WTC11 (cell line): ENCODE data around the gene GNAO1. TPM values are rescaled to one million over a fixed set of nuclear protein-coding genes. Genes with fewer than 3 reads are reported as not detected.

Experiments used
- ATAC-seq: fragments of 200-7000 bp; cut with Tn5 transposase; 2 replicates; pipeline ENCODE4 v1.10.0; 2021; ENCODE audit warnings: mild to moderate bottlenecking, moderate library complexity
- CTCF ChIA-PET: fragments of 300-600 bp; sonication (Branson Sonifier 250); formaldehyde crosslinking; loops from one replicate; lab custom pipeline; 2021; ENCODE audit warnings: antibody characterized with exemption; lab: Charles Lee
- POLR2A ChIA-PET: fragments of 350-600 bp; sonication (Branson Sonifier 250); formaldehyde crosslinking; loops from one replicate; lab custom pipeline; 2021; ENCODE audit warnings: antibody characterized with exemption; lab: Charles Lee
- DNase-seq: peaks from one replicate; pipeline ENCODE4 v3.0.0; 2021; ENCODE audit warnings: low spot score
- H3K27ac Mint-ChIP-seq: 2 replicates; pipeline ENCODE4 v1.8.0; 2021; ENCODE audit warnings: mixed read lengths
- H3K27me3 Mint-ChIP-seq: 2 replicates; pipeline ENCODE4 v1.8.0; 2021; ENCODE audit warnings: low read depth, mild to moderate bottlenecking, moderate library complexity, mixed read lengths
- H3K36me3 Mint-ChIP-seq: 2 replicates; pipeline ENCODE4 v1.8.0; 2021; ENCODE audit warnings: mixed read lengths
- H3K4me1 Mint-ChIP-seq: 2 replicates; pipeline ENCODE4 v1.8.0; 2022; ENCODE audit warnings: mixed read lengths
- H3K4me3 Mint-ChIP-seq: 2 replicates; pipeline ENCODE4 v1.8.0; 2021; ENCODE audit warnings: mild to moderate bottlenecking, moderate library complexity, mixed read lengths
- H3K9me3 Mint-ChIP-seq: 2 replicates; pipeline ENCODE4 v1.8.0; 2021; ENCODE audit warnings: mixed read lengths
- CBFB ChIP-seq: sonication (generic); formaldehyde crosslinking; IDR thresholded peaks from 2 replicates; pipeline ENCODE4 v1.8.1; 2022; ENCODE audit warnings: mild to moderate bottlenecking, low read depth, missing genetic modification reagents
- ESRRA ChIP-seq: sonication (generic); formaldehyde crosslinking; IDR thresholded peaks from 2 replicates; pipeline ENCODE4 v1.8.1; 2022; ENCODE audit warnings: mild to moderate bottlenecking, missing genetic modification reagents, borderline replicate concordance
- IRF1 ChIP-seq: sonication (generic); formaldehyde crosslinking; IDR thresholded peaks from 2 replicates; pipeline ENCODE4 v1.8.0; 2023; ENCODE audit warnings: missing genetic modification reagents
- NFE2L1 ChIP-seq: sonication (generic); formaldehyde crosslinking; IDR thresholded peaks from 2 replicates; pipeline ENCODE4 v1.8.1; 2023; ENCODE audit warnings: missing genetic modification reagents
- NR1H2 ChIP-seq: sonication (generic); formaldehyde crosslinking; IDR thresholded peaks from 2 replicates; pipeline ENCODE4 v1.9.0; 2021; ENCODE audit warnings: mild to moderate bottlenecking, moderate library complexity, missing genetic modification reagents
- SMAD3 ChIP-seq: sonication (generic); formaldehyde crosslinking; IDR thresholded peaks from 2 replicates; pipeline ENCODE4 v1.8.0; 2022; ENCODE audit warnings: missing genetic modification reagents, mild to moderate bottlenecking, borderline replicate concordance
- TEAD1 ChIP-seq: sonication (generic); formaldehyde crosslinking; IDR thresholded peaks from 2 replicates; pipeline ENCODE4 v1.8.0; 2022; ENCODE audit warnings: mild to moderate bottlenecking, missing genetic modification reagents
- USF1 ChIP-seq: sonication (generic); formaldehyde crosslinking; IDR thresholded peaks from 2 replicates; pipeline ENCODE4 v1.8.0; 2022; ENCODE audit warnings: mild to moderate bottlenecking, missing genetic modification reagents
- ZBTB21 ChIP-seq: sonication (generic); formaldehyde crosslinking; IDR thresholded peaks from 2 replicates; pipeline ENCODE4 v1.8.1; 2023; ENCODE audit warnings: mild to moderate bottlenecking, missing genetic modification reagents, borderline replicate concordance
- ZNF317 ChIP-seq: sonication (generic); formaldehyde crosslinking; IDR thresholded peaks from 2 replicates; pipeline ENCODE4 v1.8.1; 2023; ENCODE audit warnings: low read depth, mild to moderate bottlenecking, moderate library complexity, missing genetic modification reagents, borderline replicate concordance
- total RNA-seq: library from RNA; stranded (reverse); gene quantifications from 3 replicates; pipeline ENCODE4 v1.2.3, GENCODE V29; 2021
- TF ChIP-seq, protein P1 (sequence below): sonication (generic); formaldehyde crosslinking; IDR thresholded peaks from 2 replicates; pipeline ENCODE4 v1.8.1; 2023; ENCODE audit warnings: mild to moderate bottlenecking, missing genetic modification reagents, moderate library complexity
- TF ChIP-seq, protein P2 (sequence below): sonication (generic); formaldehyde crosslinking; IDR thresholded peaks from 2 replicates; pipeline ENCODE4 v1.8.0; 2022; ENCODE audit warnings: mild to moderate bottlenecking, missing genetic modification reagents
- TF ChIP-seq, protein P3 (sequence below): fragments of 250-450 bp; sonication (Bioruptor Pico); IDR thresholded peaks from 2 replicates; pipeline ENCODE4 v1.9.0; 2021; ENCODE audit warnings: mild to moderate bottlenecking, borderline replicate concordance
- TF ChIP-seq, protein P4 (sequence below): fragments of 200-600 bp; IDR thresholded peaks from 2 replicates; pipeline ENCODE4 v1.8.0; 2022; ENCODE audit warnings: antibody characterized with exemption

Gene GNAO1
- total RNA-seq, 1 experiment from 2014 or later, result 30.6 TPM

DNA sequence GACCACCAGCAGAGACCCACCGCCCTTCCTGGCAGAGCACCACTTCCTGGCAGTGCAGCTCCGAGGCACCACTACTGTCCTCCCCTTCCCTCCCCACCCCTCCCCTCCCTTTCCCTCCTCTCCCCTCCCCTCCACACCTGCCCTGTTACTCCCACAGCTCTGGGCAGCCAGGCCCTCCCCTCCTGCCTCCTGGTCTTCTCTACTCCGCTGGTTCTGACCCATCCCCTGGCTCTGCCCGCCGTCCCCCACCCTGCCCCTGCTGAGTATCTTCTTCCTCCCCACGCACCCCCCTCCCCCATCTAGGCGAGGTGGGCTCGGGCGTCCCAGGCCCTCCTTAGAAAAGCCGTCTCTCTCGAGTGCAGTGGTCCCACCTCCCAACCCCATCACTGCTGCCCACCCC, 156.4 kb downstream of the GNAO1 start:
- TF ChIP-seq IRF1 (no peak), ESRRA (CRISPR knock-in tag) (no peak), ZBTB21 (CRISPR knock-in tag) (no peak), SMAD3 (no peak)
- TF ChIP-seq, protein P1, sequence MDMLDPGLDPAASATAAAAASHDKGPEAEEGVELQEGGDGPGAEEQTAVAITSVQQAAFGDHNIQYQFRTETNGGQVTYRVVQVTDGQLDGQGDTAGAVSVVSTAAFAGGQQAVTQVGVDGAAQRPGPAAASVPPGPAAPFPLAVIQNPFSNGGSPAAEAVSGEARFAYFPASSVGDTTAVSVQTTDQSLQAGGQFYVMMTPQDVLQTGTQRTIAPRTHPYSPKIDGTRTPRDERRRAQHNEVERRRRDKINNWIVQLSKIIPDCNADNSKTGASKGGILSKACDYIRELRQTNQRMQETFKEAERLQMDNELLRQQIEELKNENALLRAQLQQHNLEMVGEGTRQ (CRISPR knock-in tag), result no peak
- TF ChIP-seq, all 79 proteins: peak for 0
- ChIA-PET POLR2A (no interaction called here), CTCF (interaction anchor here (1.1 to 1.9 kb wide), 4 partner anchors 9 to 54 kb away, joined by 4 to 20 read pairs (median 5); no protein-coding TSS in a partner anchor)
- DNase-seq, result no peak
- Mint-ChIP-seq H3K4me1 (no peaks in the 10 kb centered on the region), H3K27me3 (no peaks in the 10 kb centered on the region), H3K27ac (no peak overlapping the region), H3K4me3 (no peak overlapping the region), H3K9me3 (no peaks in the 10 kb centered on the region), H3K36me3 (no peaks in the 10 kb centered on the region)
- ATAC-seq, result no peak

DNA sequence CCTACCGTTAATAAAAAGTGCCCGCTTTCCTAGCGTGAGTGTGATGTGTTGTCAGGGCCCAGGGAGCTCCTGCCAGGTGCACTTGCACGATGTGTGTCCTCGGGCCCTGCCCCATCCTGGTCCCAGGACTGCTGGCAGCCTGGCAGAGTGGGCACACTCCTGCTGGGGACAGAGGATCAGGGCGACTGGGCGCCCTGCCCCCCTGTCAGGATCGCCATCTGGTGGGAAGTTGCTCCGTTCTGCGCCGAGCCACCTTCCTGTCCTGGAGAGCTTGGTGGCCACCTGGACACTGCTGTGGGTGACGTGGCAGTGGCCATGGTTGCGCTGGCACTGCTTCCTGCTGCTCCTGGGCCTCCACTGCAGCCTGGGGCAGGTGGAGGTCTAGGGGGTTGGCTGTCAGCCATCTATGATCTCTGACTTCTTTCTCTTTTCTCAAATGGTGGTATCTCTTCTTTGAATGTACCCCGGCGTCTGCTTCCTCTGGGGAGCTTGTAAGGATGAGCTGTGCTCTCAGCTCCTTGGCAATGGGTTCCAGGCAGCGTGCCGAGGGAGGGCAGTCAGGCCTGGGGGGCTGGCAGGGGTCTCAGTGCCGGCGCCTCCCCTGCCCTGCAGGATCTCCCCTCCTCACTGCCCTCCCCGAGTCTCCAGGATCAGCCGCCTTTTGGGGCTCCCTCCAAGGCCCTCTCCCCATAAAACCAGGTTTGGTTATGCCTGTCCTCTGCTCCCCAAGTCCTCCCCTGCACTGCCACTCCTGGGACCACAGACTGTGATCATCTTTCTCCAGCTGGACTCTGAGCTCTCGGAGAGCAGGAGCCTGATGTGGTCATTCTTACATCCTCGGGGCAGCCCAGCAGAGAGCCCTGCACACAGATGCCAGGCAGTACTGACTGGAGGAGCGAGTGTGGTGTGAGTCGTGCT, 157.1 kb downstream of the GNAO1 start:
- POLR2A ChIA-PET, result no interaction called here
- H3K9me3 Mint-ChIP-seq, result no peaks in the 10 kb centered on the region
- no peaks in the 10 kb centered on the region for H3K4me1 Mint-ChIP-seq
- ATAC-seq, result no peak
- no peak for TF ChIP-seq USF1 (CRISPR knock-in tag)
- TF ChIP-seq TEAD1, result no peak
- TF ChIP-seq NFE2L1 (CRISPR knock-in tag), result no peak
- TF ChIP-seq, protein P2, sequence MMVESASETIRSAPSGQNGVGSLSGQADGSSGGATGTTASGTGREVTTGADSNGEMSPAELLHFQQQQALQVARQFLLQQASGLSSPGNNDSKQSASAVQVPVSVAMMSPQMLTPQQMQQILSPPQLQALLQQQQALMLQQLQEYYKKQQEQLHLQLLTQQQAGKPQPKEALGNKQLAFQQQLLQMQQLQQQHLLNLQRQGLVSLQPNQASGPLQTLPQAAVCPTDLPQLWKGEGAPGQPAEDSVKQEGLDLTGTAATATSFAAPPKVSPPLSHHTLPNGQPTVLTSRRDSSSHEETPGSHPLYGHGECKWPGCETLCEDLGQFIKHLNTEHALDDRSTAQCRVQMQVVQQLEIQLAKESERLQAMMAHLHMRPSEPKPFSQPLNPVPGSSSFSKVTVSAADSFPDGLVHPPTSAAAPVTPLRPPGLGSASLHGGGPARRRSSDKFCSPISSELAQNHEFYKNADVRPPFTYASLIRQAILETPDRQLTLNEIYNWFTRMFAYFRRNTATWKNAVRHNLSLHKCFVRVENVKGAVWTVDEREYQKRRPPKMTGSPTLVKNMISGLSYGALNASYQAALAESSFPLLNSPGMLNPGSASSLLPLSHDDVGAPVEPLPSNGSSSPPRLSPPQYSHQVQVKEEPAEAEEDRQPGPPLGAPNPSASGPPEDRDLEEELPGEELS (CRISPR knock-in tag), result no peak
- TF ChIP-seq CBFB (CRISPR knock-in tag), result no peak
- TF ChIP-seq, protein P3, sequence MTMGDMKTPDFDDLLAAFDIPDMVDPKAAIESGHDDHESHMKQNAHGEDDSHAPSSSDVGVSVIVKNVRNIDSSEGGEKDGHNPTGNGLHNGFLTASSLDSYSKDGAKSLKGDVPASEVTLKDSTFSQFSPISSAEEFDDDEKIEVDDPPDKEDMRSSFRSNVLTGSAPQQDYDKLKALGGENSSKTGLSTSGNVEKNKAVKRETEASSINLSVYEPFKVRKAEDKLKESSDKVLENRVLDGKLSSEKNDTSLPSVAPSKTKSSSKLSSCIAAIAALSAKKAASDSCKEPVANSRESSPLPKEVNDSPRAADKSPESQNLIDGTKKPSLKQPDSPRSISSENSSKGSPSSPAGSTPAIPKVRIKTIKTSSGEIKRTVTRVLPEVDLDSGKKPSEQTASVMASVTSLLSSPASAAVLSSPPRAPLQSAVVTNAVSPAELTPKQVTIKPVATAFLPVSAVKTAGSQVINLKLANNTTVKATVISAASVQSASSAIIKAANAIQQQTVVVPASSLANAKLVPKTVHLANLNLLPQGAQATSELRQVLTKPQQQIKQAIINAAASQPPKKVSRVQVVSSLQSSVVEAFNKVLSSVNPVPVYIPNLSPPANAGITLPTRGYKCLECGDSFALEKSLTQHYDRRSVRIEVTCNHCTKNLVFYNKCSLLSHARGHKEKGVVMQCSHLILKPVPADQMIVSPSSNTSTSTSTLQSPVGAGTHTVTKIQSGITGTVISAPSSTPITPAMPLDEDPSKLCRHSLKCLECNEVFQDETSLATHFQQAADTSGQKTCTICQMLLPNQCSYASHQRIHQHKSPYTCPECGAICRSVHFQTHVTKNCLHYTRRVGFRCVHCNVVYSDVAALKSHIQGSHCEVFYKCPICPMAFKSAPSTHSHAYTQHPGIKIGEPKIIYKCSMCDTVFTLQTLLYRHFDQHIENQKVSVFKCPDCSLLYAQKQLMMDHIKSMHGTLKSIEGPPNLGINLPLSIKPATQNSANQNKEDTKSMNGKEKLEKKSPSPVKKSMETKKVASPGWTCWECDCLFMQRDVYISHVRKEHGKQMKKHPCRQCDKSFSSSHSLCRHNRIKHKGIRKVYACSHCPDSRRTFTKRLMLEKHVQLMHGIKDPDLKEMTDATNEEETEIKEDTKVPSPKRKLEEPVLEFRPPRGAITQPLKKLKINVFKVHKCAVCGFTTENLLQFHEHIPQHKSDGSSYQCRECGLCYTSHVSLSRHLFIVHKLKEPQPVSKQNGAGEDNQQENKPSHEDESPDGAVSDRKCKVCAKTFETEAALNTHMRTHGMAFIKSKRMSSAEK (CRISPR knock-in tag), result no peak
- no peak for TF ChIP-seq ZNF317 (CRISPR knock-in tag)
- no peak for TF ChIP-seq NR1H2 (CRISPR knock-in tag)
- TF ChIP-seq, protein P4, sequence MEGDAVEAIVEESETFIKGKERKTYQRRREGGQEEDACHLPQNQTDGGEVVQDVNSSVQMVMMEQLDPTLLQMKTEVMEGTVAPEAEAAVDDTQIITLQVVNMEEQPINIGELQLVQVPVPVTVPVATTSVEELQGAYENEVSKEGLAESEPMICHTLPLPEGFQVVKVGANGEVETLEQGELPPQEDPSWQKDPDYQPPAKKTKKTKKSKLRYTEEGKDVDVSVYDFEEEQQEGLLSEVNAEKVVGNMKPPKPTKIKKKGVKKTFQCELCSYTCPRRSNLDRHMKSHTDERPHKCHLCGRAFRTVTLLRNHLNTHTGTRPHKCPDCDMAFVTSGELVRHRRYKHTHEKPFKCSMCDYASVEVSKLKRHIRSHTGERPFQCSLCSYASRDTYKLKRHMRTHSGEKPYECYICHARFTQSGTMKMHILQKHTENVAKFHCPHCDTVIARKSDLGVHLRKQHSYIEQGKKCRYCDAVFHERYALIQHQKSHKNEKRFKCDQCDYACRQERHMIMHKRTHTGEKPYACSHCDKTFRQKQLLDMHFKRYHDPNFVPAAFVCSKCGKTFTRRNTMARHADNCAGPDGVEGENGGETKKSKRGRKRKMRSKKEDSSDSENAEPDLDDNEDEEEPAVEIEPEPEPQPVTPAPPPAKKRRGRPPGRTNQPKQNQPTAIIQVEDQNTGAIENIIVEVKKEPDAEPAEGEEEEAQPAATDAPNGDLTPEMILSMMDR, result no peak
- H3K27ac Mint-ChIP-seq, result no peak overlapping the region
- CTCF ChIA-PET, result interaction anchor here (0.8 to 1.9 kb wide), 7 partner anchors 8 to 427 kb away, joined by 3 to 20 read pairs (median 4); no protein-coding TSS in a partner anchor
- no peaks in the 10 kb centered on the region for H3K36me3 Mint-ChIP-seq
- no peak for DNase-seq
- no peaks in the 10 kb centered on the region for H3K27me3 Mint-ChIP-seq
- no peak overlapping the region for H3K4me3 Mint-ChIP-seq
